ENCODE results near the gene CAMP. TPM values are rescaled to one million over a fixed set of nuclear protein-coding genes. Genes with fewer than 3 reads are reported as not detected.

CAMP gene
- total RNA-seq, 1 experiment from 2014 or later = not detected

DNA sequence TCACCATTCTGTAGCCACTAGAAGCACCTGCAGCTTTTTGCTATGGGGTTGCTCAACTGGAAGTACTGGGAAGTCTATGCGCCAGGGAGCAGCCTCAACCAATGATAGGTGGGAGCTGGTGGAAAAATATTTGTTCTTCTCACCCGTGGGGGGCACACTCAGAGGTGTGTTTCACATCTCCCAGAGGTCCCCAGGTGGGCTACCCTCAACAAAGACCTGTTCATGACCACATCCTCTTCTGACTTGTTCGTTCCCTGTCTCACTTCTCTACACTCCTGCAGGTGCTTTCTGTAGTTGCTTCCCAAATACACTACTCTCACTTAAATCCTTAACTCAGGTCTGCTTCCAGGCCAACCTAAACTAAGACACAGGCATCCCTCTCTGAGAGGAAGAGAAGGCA lies 3.6 kb downstream of the CAMP start:
- Mint-ChIP-seq H3K36me3 (ENCODE audit: insufficient read depth, unreplicated experiment) (peaks cover under 1% of the 10 kb centered on the region), H3K9me3 (ENCODE audit: low read depth, unreplicated experiment) (no peaks in the 10 kb centered on the region), H3K27ac (ENCODE audit: unreplicated experiment) (no peak overlapping the region), H3K4me3 (ENCODE audit: low read depth, unreplicated experiment) (no peak overlapping the region), H3K27me3 (ENCODE audit: unreplicated experiment) (no peaks in the 10 kb centered on the region), H3K4me1 (ENCODE audit: low read depth, unreplicated experiment) (peaks cover 16% of the 10 kb centered on the region)
- intact Hi-C loops (cut with micrococcal nuclease; ENCODE audit: unreplicated experiment) = no loop called here
- TF ChIP-seq, protein P1, sequence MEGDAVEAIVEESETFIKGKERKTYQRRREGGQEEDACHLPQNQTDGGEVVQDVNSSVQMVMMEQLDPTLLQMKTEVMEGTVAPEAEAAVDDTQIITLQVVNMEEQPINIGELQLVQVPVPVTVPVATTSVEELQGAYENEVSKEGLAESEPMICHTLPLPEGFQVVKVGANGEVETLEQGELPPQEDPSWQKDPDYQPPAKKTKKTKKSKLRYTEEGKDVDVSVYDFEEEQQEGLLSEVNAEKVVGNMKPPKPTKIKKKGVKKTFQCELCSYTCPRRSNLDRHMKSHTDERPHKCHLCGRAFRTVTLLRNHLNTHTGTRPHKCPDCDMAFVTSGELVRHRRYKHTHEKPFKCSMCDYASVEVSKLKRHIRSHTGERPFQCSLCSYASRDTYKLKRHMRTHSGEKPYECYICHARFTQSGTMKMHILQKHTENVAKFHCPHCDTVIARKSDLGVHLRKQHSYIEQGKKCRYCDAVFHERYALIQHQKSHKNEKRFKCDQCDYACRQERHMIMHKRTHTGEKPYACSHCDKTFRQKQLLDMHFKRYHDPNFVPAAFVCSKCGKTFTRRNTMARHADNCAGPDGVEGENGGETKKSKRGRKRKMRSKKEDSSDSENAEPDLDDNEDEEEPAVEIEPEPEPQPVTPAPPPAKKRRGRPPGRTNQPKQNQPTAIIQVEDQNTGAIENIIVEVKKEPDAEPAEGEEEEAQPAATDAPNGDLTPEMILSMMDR (IDR thresholded peaks at IDR 0.05; ENCODE audit: unreplicated experiment) = no peak
- CTCF ChIA-PET = no interaction called here
- DNase-seq = no peak
- no TSS peak for BruUV-seq (replicated peaks)

- Mint-ChIP-seq H3K36me3 (ENCODE audit: insufficient read depth, unreplicated experiment) (no peaks in the 10 kb centered on the region), H3K27me3 (ENCODE audit: unreplicated experiment) (no peaks in the 10 kb centered on the region), H3K4me1 (ENCODE audit: low read depth, unreplicated experiment) (peaks cover 14% of the 10 kb centered on the region), H3K4me3 (ENCODE audit: low read depth, unreplicated experiment) (no peak overlapping the region), H3K27ac (ENCODE audit: unreplicated experiment) (no peak overlapping the region), H3K9me3 (ENCODE audit: low read depth, unreplicated experiment) (no peaks in the 10 kb centered on the region)
- no TSS peak for BruUV-seq (replicated peaks)
- no peak for DNase-seq
- CTCF ChIA-PET = interaction anchor here (1.4 to 1.5 kb wide), 2 partner anchors 38 to 204 kb away, joined by 3 read pairs; no protein-coding TSS in a partner anchor
- TF ChIP-seq, protein P1 (IDR thresholded peaks at IDR 0.05; ENCODE audit: unreplicated experiment) = no peak
- intact Hi-C loops (cut with micrococcal nuclease; ENCODE audit: unreplicated experiment) = loop anchor here (2.0 kb wide), 1 partner anchor 203 kb away; no protein-coding TSS in a partner anchor
Measured at GRCh38 chr3:48232232-48232631, 8.9 kb downstream of the CAMP start.

DNA sequence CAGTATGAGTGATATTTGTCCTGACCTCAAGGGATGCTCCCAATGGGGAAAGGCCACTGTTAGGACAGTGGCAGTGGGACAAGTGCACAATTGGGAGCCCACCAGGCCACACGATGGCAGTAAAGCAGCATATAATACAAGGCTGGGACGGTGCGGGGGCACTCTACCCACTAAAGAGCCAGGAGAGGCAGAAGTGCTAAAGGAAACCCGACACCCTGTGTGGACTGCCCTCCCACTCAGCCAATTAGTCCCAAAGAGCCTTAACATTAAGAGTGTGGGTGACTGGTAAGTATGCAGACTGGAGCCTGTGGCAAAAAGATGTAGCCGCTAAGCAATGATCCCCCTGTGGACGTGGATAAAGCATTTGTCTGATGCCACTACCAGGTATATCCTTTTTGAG lies 9.4 kb downstream of the CAMP start:
- Mint-ChIP-seq H3K4me3 (ENCODE audit: low read depth, unreplicated experiment) (no peak overlapping the region), H3K27me3 (ENCODE audit: unreplicated experiment) (no peaks in the 10 kb centered on the region), H3K27ac (ENCODE audit: unreplicated experiment) (no peak overlapping the region), H3K9me3 (ENCODE audit: low read depth, unreplicated experiment) (no peaks in the 10 kb centered on the region), H3K4me1 (ENCODE audit: low read depth, unreplicated experiment) (peaks cover 14% of the 10 kb centered on the region), H3K36me3 (ENCODE audit: insufficient read depth, unreplicated experiment) (no peaks in the 10 kb centered on the region)
- TF ChIP-seq, protein P1 (IDR thresholded peaks at IDR 0.05; ENCODE audit: unreplicated experiment) = peak; percentile 43
- CTCF ChIA-PET = interaction anchor here (1.4 to 1.5 kb wide), 2 partner anchors 38 to 203 kb away, joined by 3 read pairs; no protein-coding TSS in a partner anchor
- DNase-seq = peak; percentile 82
- intact Hi-C loops (cut with micrococcal nuclease; ENCODE audit: unreplicated experiment) = loop anchor here (2.0 kb wide), 1 partner anchor 202 kb away; no protein-coding TSS in a partner anchor
- no TSS peak for BruUV-seq (replicated peaks)

DNA sequence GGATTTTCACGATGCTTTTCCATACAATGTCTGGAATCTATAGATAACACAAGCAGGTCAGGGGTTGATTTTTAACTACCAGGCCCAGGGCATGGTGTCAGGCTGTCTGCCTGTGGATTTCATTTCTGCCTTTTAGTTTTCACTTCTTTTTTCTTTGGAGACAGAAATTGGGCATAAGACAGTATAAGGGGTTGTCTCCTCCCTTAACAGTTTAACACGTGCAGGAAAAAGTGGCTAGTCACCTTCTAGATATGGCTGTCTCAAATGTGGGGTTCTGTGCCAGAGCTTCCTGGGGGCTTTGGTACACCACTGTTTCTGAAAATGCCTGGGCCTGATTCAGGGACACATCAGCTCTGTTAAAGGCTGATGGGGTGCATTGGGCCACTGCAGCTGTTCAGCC lies 10.2 kb downstream of the CAMP start:
- DNase-seq = no peak
- Mint-ChIP-seq H3K9me3 (ENCODE audit: low read depth, unreplicated experiment) (no peaks in the 10 kb centered on the region), H3K4me3 (ENCODE audit: low read depth, unreplicated experiment) (no peak overlapping the region), H3K4me1 (ENCODE audit: low read depth, unreplicated experiment) (peaks cover 14% of the 10 kb centered on the region), H3K36me3 (ENCODE audit: insufficient read depth, unreplicated experiment) (no peaks in the 10 kb centered on the region), H3K27me3 (ENCODE audit: unreplicated experiment) (no peaks in the 10 kb centered on the region), H3K27ac (ENCODE audit: unreplicated experiment) (no peak overlapping the region)
- TF ChIP-seq, protein P1 (IDR thresholded peaks at IDR 0.05; ENCODE audit: unreplicated experiment) = no peak
- intact Hi-C loops (cut with micrococcal nuclease; ENCODE audit: unreplicated experiment) = loop anchor here (2.0 kb wide), 1 partner anchor 201 kb away; no protein-coding TSS in a partner anchor
- CTCF ChIA-PET = interaction anchor here (1.4 kb wide), 1 partner anchor 39 kb away, joined by 3 read pairs; no protein-coding TSS in a partner anchor
- BruUV-seq (replicated peaks) = no TSS peak

All from Calu3 (cell line).